ENCODE data around the gene ACTR3C.

The ACTR3C gene

GRCh38 chr7:150322833-150323681 is at the start of gene ACTR3C, which contains the start of gene LRRC61:
ACTR3C (minus strand) TSS chr7:150323545; CDS start chr7:150295296, 28,249 bp downstream.
LRRC61 (plus strand) TSS chr7:150323355; CDS start chr7:150336862, 13,507 bp downstream.
- in situ Hi-C loops (cut with HindIII; ENCODE audit: low sequenced_read_pairs): no loop called here

DNA sequence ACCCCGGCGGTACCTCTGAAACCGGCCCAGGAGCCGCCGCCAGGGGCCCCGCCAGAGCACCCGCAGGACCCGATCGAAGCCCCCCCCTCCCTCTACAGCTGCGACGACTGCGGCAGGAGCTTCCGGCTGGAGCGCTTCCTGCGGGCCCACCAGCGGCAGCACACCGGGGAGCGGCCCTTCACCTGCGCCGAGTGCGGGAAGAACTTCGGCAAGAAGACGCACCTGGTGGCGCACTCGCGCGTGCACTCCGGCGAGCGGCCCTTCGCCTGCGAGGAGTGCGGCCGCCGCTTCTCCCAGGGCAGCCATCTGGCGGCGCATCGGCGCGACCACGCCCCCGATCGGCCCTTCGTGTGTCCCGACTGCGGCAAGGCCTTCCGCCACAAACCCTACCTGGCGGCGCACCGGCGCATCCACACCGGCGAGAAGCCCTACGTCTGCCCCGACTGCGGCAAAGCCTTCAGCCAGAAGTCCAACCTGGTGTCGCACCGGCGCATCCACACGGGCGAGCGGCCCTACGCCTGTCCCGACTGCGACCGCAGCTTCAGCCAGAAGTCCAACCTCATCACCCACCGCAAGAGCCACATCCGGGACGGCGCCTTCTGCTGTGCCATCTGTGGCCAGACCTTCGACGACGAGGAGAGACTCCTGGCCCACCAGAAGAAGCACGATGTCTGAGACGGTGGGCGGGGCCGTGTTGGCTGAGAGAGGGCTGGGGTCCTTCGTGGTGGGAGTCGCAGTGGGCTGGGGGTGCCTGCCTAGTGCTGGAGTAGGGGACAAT is 49.1 kb upstream of the ACTR3C start:
- in situ Hi-C loops (cut with HindIII; ENCODE audit: low sequenced_read_pairs): no loop called here

DNA sequence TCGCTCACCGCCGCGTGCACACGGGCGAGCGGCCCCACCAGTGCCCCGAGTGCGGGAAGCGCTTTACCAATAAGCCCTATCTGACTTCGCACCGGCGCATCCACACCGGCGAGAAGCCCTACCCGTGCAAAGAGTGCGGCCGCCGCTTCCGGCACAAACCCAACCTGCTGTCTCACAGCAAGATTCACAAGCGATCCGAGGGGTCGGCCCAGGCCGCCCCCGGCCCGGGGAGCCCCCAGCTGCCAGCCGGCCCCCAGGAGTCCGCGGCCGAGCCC is 48.6 kb upstream of the ACTR3C start:
- in situ Hi-C loops (cut with HindIII; ENCODE audit: low sequenced_read_pairs): no loop called here

DNA sequence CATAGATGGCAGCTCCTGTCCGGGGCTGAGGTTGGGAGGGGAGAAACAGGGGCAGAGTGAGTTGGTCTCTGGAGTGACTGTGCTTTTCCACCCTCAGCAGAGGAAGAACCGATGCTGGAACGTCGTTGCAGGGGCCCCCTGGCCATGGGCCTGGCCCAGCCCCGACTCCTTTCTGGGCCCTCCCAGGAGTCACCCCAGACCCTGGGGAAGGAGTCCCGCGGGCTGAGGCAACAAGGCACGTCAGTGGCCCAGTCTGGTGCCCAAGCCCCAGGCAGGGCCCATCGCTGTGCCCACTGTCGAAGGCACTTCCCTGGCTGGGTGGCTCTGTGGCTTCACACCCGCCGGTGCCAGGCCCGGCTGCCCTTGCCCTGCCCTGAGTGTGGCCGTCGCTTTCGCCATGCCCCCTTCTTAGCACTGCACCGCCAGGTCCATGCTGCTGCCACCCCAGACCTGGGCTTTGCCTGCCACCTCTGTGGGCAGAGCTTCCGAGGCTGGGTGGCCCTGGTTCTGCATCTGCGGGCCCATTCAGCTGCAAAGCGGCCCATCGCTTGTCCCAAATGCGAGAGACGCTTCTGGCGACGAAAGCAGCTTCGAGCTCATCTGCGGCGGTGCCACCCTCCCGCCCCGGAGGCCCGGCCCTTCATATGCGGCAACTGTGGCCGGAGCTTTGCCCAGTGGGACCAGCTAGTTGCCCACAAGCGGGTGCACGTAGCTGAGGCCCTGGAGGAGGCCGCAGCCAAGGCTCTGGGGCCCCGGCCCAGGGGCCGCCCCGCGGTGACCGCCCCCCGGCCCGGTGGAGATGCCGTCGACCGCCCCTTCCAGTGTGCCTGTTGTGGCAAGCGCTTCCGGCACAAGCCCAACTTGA is 48.0 kb upstream of the ACTR3C start:
- in situ Hi-C loops (cut with HindIII; ENCODE audit: low sequenced_read_pairs): no loop called here

- in situ Hi-C loops (cut with HindIII; ENCODE audit: low sequenced_read_pairs): no loop called here
Observed at GRCh38 chr7:150370612-150371071, 47.3 kb upstream of the ACTR3C start.

GRCh38 chr7:150369748-150370501 is 46.6 kb upstream of the ACTR3C start:
- in situ Hi-C loops (cut with HindIII; ENCODE audit: low sequenced_read_pairs): no loop called here

- in situ Hi-C loops (cut with HindIII; ENCODE audit: low sequenced_read_pairs): no loop called here
Observed at GRCh38 chr7:150368884-150369747, 45.8 kb upstream of the ACTR3C start.

DNA sequence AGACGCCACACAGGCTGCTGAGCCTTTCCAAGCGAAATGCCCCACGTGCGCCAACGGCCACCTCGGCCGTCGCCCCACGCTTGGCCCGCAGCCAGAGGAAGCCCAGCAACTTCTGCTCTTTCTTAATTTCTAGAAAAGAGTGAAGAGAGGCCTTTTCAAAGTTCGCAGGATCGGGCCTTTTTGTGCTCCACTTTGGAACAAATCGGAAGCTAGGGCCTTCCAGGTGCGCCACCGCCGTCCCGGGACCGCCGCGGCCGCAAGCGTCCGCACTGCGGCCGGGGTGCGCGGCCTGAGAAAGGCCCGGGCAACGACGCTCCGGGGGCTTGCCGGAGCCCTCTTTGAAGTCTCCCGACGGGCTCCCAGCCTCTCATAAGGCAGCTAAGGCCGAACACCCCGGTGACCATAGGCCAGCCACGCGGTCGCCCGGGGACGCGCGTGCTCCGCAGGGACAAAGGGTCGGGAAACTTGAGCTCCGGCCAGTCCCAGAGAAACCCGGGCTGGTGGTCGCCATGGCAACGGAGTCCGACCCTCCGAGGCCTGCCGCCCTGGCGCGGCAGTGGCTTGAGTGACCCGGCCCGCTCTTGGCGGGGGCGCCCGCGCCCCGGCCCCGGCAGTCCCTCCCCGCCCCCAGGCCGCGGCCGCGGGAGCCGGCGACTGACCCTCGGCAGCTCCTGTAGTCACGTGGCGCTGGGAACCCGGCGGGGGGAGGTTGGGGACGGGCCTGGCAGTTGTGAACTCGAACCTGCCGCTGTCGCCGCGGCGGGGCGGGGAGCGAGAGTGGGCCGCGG is 44.9 kb upstream of the ACTR3C start, which contains the start of gene REPIN1:
Gene REPIN1, plus strand, starts transcription at position 727 of the 788 bp plus-strand sequence. CDS start 890 bp downstream, outside the sequence.
- in situ Hi-C loops (cut with HindIII; ENCODE audit: low sequenced_read_pairs): no loop called here

GRCh38 chr7:150367677-150368095 is 44.3 kb upstream of the ACTR3C start:
- in situ Hi-C loops (cut with HindIII; ENCODE audit: low sequenced_read_pairs): no loop called here

DNA sequence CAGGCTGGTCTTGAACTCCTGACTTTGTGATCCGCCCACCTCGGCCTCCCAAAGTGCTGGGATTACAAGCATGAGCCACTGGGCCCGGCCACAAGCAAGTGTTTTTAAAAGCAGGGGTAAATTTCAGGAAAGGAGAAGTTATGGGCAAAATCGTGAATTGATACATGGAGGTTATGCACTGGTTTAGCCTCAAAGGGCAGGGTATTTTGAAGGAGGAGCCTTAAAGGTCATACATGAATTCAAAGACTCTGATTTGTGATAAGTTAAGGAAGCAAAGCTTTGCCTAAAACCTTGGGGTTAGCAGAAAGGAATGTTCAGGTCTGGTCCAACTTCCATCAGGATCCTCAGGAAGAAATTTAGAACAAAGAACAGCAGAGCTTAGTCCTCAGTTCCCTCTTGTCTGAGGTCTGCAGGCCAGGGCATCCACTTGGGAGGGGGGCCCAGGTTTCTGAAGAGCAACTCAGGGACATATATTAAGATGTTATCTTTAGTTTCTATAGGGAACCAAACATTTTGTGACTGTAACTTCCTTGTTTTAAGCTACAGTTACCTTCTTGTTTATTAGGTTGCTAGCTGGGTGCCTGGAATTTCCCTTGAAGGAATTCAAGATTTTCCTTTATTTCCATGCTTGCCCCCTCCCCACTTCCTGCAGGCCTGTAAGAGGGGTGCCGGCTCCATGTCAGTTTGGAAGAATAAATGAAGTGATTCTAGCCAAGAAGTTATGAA is 42.5 kb upstream of the ACTR3C start:
- in situ Hi-C loops (cut with HindIII; ENCODE audit: low sequenced_read_pairs): no loop called here

DNA sequence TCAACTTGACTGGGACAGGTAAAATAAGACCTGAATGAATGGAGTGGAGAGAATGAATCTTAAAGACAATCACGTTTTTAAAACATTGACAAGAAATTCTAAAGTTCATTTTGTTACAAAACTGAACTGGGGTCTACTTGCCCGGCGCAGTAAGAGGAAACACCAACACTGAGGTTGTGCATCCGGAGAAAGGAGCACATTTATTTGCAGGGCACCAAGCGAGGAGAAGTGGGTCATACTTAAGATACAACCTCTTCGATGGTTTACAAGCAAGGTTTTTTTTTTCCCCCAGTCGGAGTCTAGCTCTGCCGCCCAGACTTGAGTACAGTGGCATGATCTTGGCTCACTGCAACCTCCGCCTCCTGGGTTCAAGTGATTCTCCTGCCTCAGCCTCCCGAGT is 41.8 kb upstream of the ACTR3C start:
- in situ Hi-C loops (cut with HindIII; ENCODE audit: low sequenced_read_pairs): no loop called here

- in situ Hi-C loops (cut with HindIII; ENCODE audit: low sequenced_read_pairs): no loop called here
Observed at GRCh38 chr7:150363872-150364271, 40.5 kb upstream of the ACTR3C start.

- in situ Hi-C loops (cut with HindIII; ENCODE audit: low sequenced_read_pairs): no loop called here
Observed at GRCh38 chr7:150363370-150363769, 40.0 kb upstream of the ACTR3C start.

GRCh38 chr7:150361807-150362621 is 38.7 kb upstream of the ACTR3C start:
- in situ Hi-C loops (cut with HindIII; ENCODE audit: low sequenced_read_pairs): no loop called here

GRCh38 chr7:150361402-150361801 is 38.1 kb upstream of the ACTR3C start:
- in situ Hi-C loops (cut with HindIII; ENCODE audit: low sequenced_read_pairs): no loop called here

- in situ Hi-C loops (cut with HindIII; ENCODE audit: low sequenced_read_pairs): no loop called here
Observed at GRCh38 chr7:150360363-150361058, 37.2 kb upstream of the ACTR3C start.

All from DLD1 (cell line).